ENCODE measurements around the gene RCAN3.
"Not testable (repeated sequence)": the region's sequence is repeated elsewhere in the genome, so short reads cannot be mapped to it uniquely, and the experiment has no call there.

RCAN3 gene

GRCh38 chr1:24486331-24487065 is 16.1 kb upstream of the RCAN3 start:
- DNase-seq (ENCODE audit: low read depth, low spot score): no peak

GRCh38 chr1:24487455-24487854 is 15.2 kb upstream of the RCAN3 start:
- no peak for DNase-seq (ENCODE audit: low read depth, low spot score)

- DNase-seq (ENCODE audit: low read depth, low spot score): not testable (repeated sequence)
These were observed 14.5 kb upstream of the RCAN3 start for GRCh38 chr1:24488159-24488558.

- no peak for DNase-seq (ENCODE audit: low read depth, low spot score)
These were observed 13.0 kb upstream of the RCAN3 start for GRCh38 chr1:24489674-24490073.

GRCh38 chr1:24490101-24490781 is 12.4 kb upstream of the RCAN3 start:
- DNase-seq (ENCODE audit: low read depth, low spot score): no peak

- DNase-seq (ENCODE audit: low read depth, low spot score): no peak
These were observed 10.9 kb upstream of the RCAN3 start for GRCh38 chr1:24491577-24492360.

GRCh38 chr1:24492935-24493334 is 9.7 kb upstream of the RCAN3 start:
- DNase-seq (ENCODE audit: low read depth, low spot score): not testable (repeated sequence)

GRCh38 chr1:24493785-24494184 is 8.9 kb upstream of the RCAN3 start:
- DNase-seq (ENCODE audit: low read depth, low spot score): no peak

GRCh38 chr1:24498589-24498988 is 4.0 kb upstream of the RCAN3 start:
- DNase-seq (ENCODE audit: low read depth, low spot score): no peak

- no peak for DNase-seq (ENCODE audit: low read depth, low spot score)
These were observed 2.1 kb upstream of the RCAN3 start for GRCh38 chr1:24500448-24501048.

GRCh38 chr1:24501371-24502064 is 1.1 kb upstream of the RCAN3 start:
- peak; percentile 27 for DNase-seq (ENCODE audit: low read depth, low spot score)

- DNase-seq (ENCODE audit: low read depth, low spot score): peak; percentile 67
These were observed 449 bp upstream of the RCAN3 start for GRCh38 chr1:24502065-24502708.

GRCh38 chr1:24503059-24503751 is 569 bp downstream of the RCAN3 start:
- DNase-seq (ENCODE audit: low read depth, low spot score): peak; percentile 57

GRCh38 chr1:24503870-24504523 is 1.4 kb downstream of the RCAN3 start:
- peak; percentile 15 for DNase-seq (ENCODE audit: low read depth, low spot score)

- DNase-seq (ENCODE audit: low read depth, low spot score): no peak
These were observed 1.9 kb downstream of the RCAN3 start for GRCh38 chr1:24504560-24504959.

- DNase-seq (ENCODE audit: low read depth, low spot score): no peak
These were observed 3.2 kb downstream of the RCAN3 start for GRCh38 chr1:24505816-24506215.

- DNase-seq (ENCODE audit: low read depth, low spot score): no peak
These were observed 4.2 kb downstream of the RCAN3 start for GRCh38 chr1:24506691-24507381.

GRCh38 chr1:24507405-24507804 is 4.8 kb downstream of the RCAN3 start:
- DNase-seq (ENCODE audit: low read depth, low spot score): no peak

GRCh38 chr1:24508911-24509310 is 6.3 kb downstream of the RCAN3 start:
- no peak for DNase-seq (ENCODE audit: low read depth, low spot score)

Data from ELF-1 (cell line).